HG03565 (cell line): ENCODE results near the gene HECW1.
"Not testable (repeated sequence)": the region's sequence is repeated elsewhere in the genome, so short reads cannot be mapped to it uniquely, and the experiment has no call there.

Experiments used
- ATAC-seq: cut with Tn5 transposase; IDR thresholded peaks from one replicate; pipeline ENCODE4 v1.9.1; 2021; ENCODE audit warnings: mild to moderate bottlenecking, moderate library complexity; ENCODE audit not compliant: unreplicated experiment

The HECW1 gene

GRCh38 chr7:43112459-43112940, at the start of gene HECW1:
TSS of gene HECW1 (plus strand) at chr7:43112647. CDS start at chr7:43243906, 131,259 bp downstream.
- no peak for ATAC-seq

- ATAC-seq: no peak
Measured at GRCh38 chr7:43071604-43072003, 40.8 kb upstream of the HECW1 start.

- peak; percentile 52 for ATAC-seq
Measured at GRCh38 chr7:43072530-43072929, 39.9 kb upstream of the HECW1 start.

- ATAC-seq: not testable (repeated sequence)
Measured at GRCh38 chr7:43073811-43074210, 38.6 kb upstream of the HECW1 start.

- ATAC-seq: peak; percentile 44
Measured at GRCh38 chr7:43076189-43076605, 36.2 kb upstream of the HECW1 start.

GRCh38 chr7:43076606-43077005, 35.8 kb upstream of the HECW1 start:
- ATAC-seq: no peak

GRCh38 chr7:43077285-43077684, 35.2 kb upstream of the HECW1 start:
- no peak for ATAC-seq

GRCh38 chr7:43077732-43078391, 34.6 kb upstream of the HECW1 start:
- no peak for ATAC-seq

GRCh38 chr7:43078794-43079193, 33.7 kb upstream of the HECW1 start:
- no peak for ATAC-seq

GRCh38 chr7:43081603-43082002, 30.8 kb upstream of the HECW1 start:
- ATAC-seq: no peak

GRCh38 chr7:43083106-43083505, 29.3 kb upstream of the HECW1 start:
- no peak for ATAC-seq

- no peak for ATAC-seq
Measured at GRCh38 chr7:43085017-43085416, 27.4 kb upstream of the HECW1 start.

GRCh38 chr7:43085992-43086391, 26.5 kb upstream of the HECW1 start:
- no peak for ATAC-seq

- no peak for ATAC-seq
Measured at GRCh38 chr7:43092819-43093218, 19.6 kb upstream of the HECW1 start.

- no peak for ATAC-seq
Measured at GRCh38 chr7:43096875-43097274, 15.6 kb upstream of the HECW1 start.

- peak; percentile 59 for ATAC-seq
Measured at GRCh38 chr7:43099750-43100149, 12.7 kb upstream of the HECW1 start.

- ATAC-seq: no peak
Measured at GRCh38 chr7:43104874-43105520, 7.5 kb upstream of the HECW1 start.

- ATAC-seq: no peak
Measured at GRCh38 chr7:43105521-43106120, 6.8 kb upstream of the HECW1 start.

GRCh38 chr7:43108255-43109011, 4.0 kb upstream of the HECW1 start:
- ATAC-seq: peak; percentile 94

- no peak for ATAC-seq
Measured at GRCh38 chr7:43110791-43111535, 1.5 kb upstream of the HECW1 start.
